Endodermal cell (in vitro differentiated cells): ENCODE measurements around the gene CFAP46. TPM values are rescaled to one million over a fixed set of nuclear protein-coding genes. Genes with fewer than 3 reads are reported as not detected.

Experiments
- DNase-seq: peaks from one replicate; pipeline ENCODE4 v3.0.0-alpha.2; 2017
- H3K27ac ChIP-seq: 2 replicates; pipeline ENCODE4 v1.5.1; 2013; ENCODE audit warnings: mild to moderate bottlenecking, low read depth, low read length, moderate library complexity
- H3K27me3 ChIP-seq: 2 replicates; pipeline ENCODE4 v1.6.1; 2013; ENCODE audit warnings: mild to moderate bottlenecking, low read length, moderate library complexity; ENCODE audit not compliant: insufficient read depth, control insufficient read depth, poor library complexity, severe bottlenecking
- H3K36me3 ChIP-seq: 2 replicates; pipeline ENCODE4 v1.7.0; 2013; ENCODE audit warnings: mild to moderate bottlenecking, low read length, moderate library complexity; ENCODE audit not compliant: control insufficient read depth, insufficient read depth
- H3K4me1 ChIP-seq: one replicate; pipeline ENCODE4 v1.7.0; 2013; ENCODE audit warnings: low read length; ENCODE audit not compliant: control insufficient read depth, insufficient read depth
- H3K4me3 ChIP-seq: 2 replicates; pipeline ENCODE4 v1.5.1; 2013; ENCODE audit warnings: mild to moderate bottlenecking, low read length, moderate library complexity
- H3K9ac ChIP-seq: 2 replicates; pipeline ENCODE4 v1.6.1; 2013; ENCODE audit warnings: mild to moderate bottlenecking, low read length, moderate library complexity; ENCODE audit not compliant: poor library complexity, severe bottlenecking; ENCODE audit errors: extremely low read depth
- H3K9me3 ChIP-seq: 2 replicates; pipeline ENCODE4 v1.6.1; 2013; ENCODE audit warnings: mild to moderate bottlenecking, low read length, moderate library complexity; ENCODE audit not compliant: control insufficient read depth
- H3K27ac Mint-ChIP-seq: 2 replicates; pipeline ENCODE4 v1.8.0; 2020; ENCODE audit warnings: mixed read lengths
- H3K27me3 Mint-ChIP-seq: 2 replicates; pipeline ENCODE4 v1.8.0; 2021; ENCODE audit warnings: mild to moderate bottlenecking, mixed read lengths; ENCODE audit not compliant: insufficient read depth
- H3K36me3 Mint-ChIP-seq: 2 replicates; pipeline ENCODE4 v1.8.0; 2020; ENCODE audit warnings: low read depth, mixed read lengths
- H3K4me1 Mint-ChIP-seq: 2 replicates; pipeline ENCODE4 v1.8.0; 2020; ENCODE audit warnings: mixed read lengths
- H3K4me3 Mint-ChIP-seq: 2 replicates; pipeline ENCODE4 v1.8.0; 2020; ENCODE audit warnings: mild to moderate bottlenecking, moderate library complexity, mixed read lengths
- H3K9me3 Mint-ChIP-seq: 2 replicates; pipeline ENCODE4 v1.8.0; 2020; ENCODE audit warnings: mild to moderate bottlenecking, mixed read lengths
- WGBS, 2 experiments: methylation state at CpG; one replicate each; pipeline versions ENCODE4 v1.1.5 to v1.1.7; 2013; ENCODE audit warnings: missing lambda C conversion rate in 2 of 2, mixed read lengths in 1 of 2; ENCODE audit not compliant: insufficient coverage in 1 of 2, insufficient read length in 1 of 2; 5-methylcytosine and 5-hydroxymethylcytosine counted together
- total RNA-seq, 2 donors: library from RNA; stranded (reverse); fragmentation: NEBNext Ultra II Directional in 1 of 2; extraction: Animal tissue kit (Norgen Biotek cat#: 25700) in 1 of 2; gene quantifications; 2 replicates in 1 of 2; 3 replicates in 1 of 2; pipeline ENCODE4 v1.2.1, GENCODE V29; 2021
- TF ChIP-seq, protein P1 (sequence below): fragments of 200-600 bp; sonication (generic); conservative IDR thresholded peaks from 2 replicates; pipeline ENCODE4 v1.5.0; 2021; ENCODE audit warnings: antibody characterized with exemption, mild to moderate bottlenecking

Gene CFAP46
- total RNA-seq, 2 donors from 2014 or later = 9.9 to 10.5 TPM

GRCh38 chr10:132839061-132839460 is 103.3 kb downstream of the CFAP46 start:
- Histone ChIP-seq H3K9me3 (peaks cover 9% of the 10 kb centered on the region), H3K27me3 (no peaks in the 10 kb centered on the region), H3K36me3 (no peaks in the 10 kb centered on the region), H3K4me3 (no peak overlapping the region), H3K27ac (no peak overlapping the region), H3K9ac (no peak overlapping the region), H3K4me1 (no peaks in the 10 kb centered on the region)
- Mint-ChIP-seq H3K27me3 (peaks cover 3% of the 10 kb centered on the region), H3K4me3 (no peak overlapping the region), H3K27ac (no peak overlapping the region), H3K4me1 (no peaks in the 10 kb centered on the region), H3K9me3 (peaks cover 14% of the 10 kb centered on the region), H3K36me3 (no peaks in the 10 kb centered on the region)
- WGBS, 2 experiments = 84 to 91% methylated on average over 8 to 13 of the region's 13 CpGs
- TF ChIP-seq, protein P1, sequence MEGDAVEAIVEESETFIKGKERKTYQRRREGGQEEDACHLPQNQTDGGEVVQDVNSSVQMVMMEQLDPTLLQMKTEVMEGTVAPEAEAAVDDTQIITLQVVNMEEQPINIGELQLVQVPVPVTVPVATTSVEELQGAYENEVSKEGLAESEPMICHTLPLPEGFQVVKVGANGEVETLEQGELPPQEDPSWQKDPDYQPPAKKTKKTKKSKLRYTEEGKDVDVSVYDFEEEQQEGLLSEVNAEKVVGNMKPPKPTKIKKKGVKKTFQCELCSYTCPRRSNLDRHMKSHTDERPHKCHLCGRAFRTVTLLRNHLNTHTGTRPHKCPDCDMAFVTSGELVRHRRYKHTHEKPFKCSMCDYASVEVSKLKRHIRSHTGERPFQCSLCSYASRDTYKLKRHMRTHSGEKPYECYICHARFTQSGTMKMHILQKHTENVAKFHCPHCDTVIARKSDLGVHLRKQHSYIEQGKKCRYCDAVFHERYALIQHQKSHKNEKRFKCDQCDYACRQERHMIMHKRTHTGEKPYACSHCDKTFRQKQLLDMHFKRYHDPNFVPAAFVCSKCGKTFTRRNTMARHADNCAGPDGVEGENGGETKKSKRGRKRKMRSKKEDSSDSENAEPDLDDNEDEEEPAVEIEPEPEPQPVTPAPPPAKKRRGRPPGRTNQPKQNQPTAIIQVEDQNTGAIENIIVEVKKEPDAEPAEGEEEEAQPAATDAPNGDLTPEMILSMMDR = no peak
- no peak for DNase-seq

DNA sequence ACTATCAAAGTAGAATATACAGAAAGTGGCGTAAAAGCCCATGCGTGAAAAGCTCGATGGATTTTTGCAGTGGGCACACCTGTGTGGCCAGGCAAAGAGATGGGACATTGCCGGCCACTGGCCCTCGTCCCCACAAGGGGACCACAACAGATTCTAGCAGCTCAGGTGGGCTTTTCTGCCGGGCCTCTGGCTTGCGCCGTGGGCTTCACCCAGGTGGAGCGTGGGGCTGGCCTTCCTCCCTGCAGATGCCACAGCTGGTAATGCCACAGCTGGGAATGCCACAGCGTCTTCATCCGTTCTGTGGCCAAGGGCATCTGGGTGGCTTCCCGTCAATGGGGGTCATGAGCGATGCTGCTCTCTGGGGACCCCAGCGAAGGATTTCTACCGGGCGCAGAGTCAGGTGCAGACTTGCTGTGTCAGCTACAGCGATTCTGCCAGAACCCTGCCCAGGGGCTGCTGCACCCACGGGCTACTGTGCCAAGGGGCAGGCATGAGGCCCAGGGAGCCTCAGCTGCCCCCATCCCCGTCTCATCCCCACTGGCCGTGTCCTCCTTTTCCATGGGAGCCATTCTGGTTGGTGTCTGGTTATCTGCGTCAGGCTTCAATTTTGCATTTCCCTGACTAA is 103.9 kb downstream of the CFAP46 start:
- Histone ChIP-seq H3K4me3 (no peak overlapping the region), H3K27ac (no peak overlapping the region), H3K27me3 (no peaks in the 10 kb centered on the region), H3K4me1 (no peaks in the 10 kb centered on the region), H3K9me3 (peaks cover 9% of the 10 kb centered on the region), H3K9ac (no peak overlapping the region), H3K36me3 (no peaks in the 10 kb centered on the region)
- peaks cover 14% of the 10 kb centered on the region for H3K9me3 Mint-ChIP-seq
- H3K4me1 Mint-ChIP-seq = no peaks in the 10 kb centered on the region
- peaks cover 3% of the 10 kb centered on the region for H3K27me3 Mint-ChIP-seq
- TF ChIP-seq, protein P1 = no peak
- no peak overlapping the region for H3K27ac Mint-ChIP-seq
- no peak overlapping the region for H3K4me3 Mint-ChIP-seq
- WGBS, 2 experiments = 93 to 100% methylated on average over 8 to 21 of the region's 21 CpGs
- DNase-seq = no peak
- no peaks in the 10 kb centered on the region for H3K36me3 Mint-ChIP-seq

DNA sequence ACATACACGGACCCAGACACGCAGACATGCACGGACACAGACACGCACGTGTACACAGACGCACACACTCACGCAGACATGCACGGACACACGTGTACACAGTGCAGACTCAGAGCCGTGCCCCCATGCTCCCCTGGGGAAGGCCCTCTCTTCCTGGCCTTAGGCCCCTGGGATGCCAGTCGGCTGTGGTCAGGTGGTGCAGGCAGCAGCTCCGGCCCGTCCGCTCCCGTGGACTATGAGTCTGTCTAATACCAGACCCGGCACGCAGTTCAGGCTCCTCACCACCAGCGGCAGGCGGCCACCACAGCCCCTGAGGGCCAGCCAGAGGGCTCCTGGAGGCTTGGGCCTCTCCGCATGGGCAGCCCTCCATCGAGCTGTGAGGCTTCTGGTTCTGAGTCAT is 104.5 kb downstream of the CFAP46 start:
- H3K4me3 ChIP-seq = no peak overlapping the region
- H3K9me3 ChIP-seq = peaks cover 9% of the 10 kb centered on the region
- H3K36me3 ChIP-seq = no peaks in the 10 kb centered on the region
- 94 to 97% methylated on average over 19 to 21 of the region's 21 CpGs for WGBS, 2 experiments
- TF ChIP-seq, protein P1 = peak; percentile 15
- Mint-ChIP-seq H3K9me3 (peaks cover 12% of the 10 kb centered on the region), H3K4me1 (no peaks in the 10 kb centered on the region), H3K27me3 (peaks cover 3% of the 10 kb centered on the region), H3K27ac (no peak overlapping the region), H3K4me3 (no peak overlapping the region), H3K36me3 (no peaks in the 10 kb centered on the region)
- no peak overlapping the region for H3K27ac ChIP-seq
- no peak overlapping the region for H3K9ac ChIP-seq
- DNase-seq = peak; percentile 47
- H3K4me1 ChIP-seq = no peaks in the 10 kb centered on the region
- no peaks in the 10 kb centered on the region for H3K27me3 ChIP-seq
